ENCODE data around the gene CDC7. TPM values are rescaled to one million over a fixed set of nuclear protein-coding genes. Genes with fewer than 3 reads are reported as not detected.

The CDC7 gene
- total and polyA plus RNA-seq, 2 of the 13 experiments (the other 11 are each of a cell fraction or from before 2014, with no cell fraction given) = 2.5 to 12.6 TPM

GRCh38 chr1:91499346-91499745, 1.3 kb upstream of the CDC7 start (continued):
- no peak for TF ChIP-seq ZNF142 (CRISPR knock-in tag; IDR thresholded peaks at IDR 0.05)
- TF ChIP-seq RNF2 (conservative IDR thresholded peaks at IDR 0.05; ENCODE audit: low read depth) = no peak
- TF ChIP-seq SALL1 (CRISPR knock-in tag; IDR thresholded peaks at IDR 0.05) = no peak
- TF ChIP-seq, protein P1, sequence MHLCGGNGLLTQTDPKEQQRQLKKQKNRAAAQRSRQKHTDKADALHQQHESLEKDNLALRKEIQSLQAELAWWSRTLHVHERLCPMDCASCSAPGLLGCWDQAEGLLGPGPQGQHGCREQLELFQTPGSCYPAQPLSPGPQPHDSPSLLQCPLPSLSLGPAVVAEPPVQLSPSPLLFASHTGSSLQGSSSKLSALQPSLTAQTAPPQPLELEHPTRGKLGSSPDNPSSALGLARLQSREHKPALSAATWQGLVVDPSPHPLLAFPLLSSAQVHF (CRISPR knock-in tag; IDR thresholded peaks at IDR 0.05) = no peak
- TF ChIP-seq, protein P2, sequence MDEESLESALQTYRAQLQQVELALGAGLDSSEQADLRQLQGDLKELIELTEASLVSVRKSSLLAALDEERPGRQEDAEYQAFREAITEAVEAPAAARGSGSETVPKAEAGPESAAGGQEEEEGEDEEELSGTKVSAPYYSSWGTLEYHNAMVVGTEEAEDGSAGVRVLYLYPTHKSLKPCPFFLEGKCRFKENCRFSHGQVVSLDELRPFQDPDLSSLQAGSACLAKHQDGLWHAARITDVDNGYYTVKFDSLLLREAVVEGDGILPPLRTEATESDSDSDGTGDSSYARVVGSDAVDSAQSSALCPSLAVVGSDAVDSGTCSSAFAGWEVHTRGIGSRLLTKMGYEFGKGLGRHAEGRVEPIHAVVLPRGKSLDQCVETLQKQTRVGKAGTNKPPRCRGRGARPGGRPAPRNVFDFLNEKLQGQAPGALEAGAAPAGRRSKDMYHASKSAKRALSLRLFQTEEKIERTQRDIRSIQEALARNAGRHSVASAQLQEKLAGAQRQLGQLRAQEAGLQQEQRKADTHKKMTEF (CRISPR knock-in tag; IDR thresholded peaks at IDR 0.05) = no peak
- TF ChIP-seq ZNF781 (CRISPR knock-in tag; IDR thresholded peaks at IDR 0.05; ENCODE audit: borderline replicate concordance, not compliant biosample characterization) = no peak
- TF ChIP-seq ZBED4 (CRISPR knock-in tag; IDR thresholded peaks at IDR 0.05; ENCODE audit: borderline replicate concordance) = no peak
- TF ChIP-seq ZMYM4 (CRISPR knock-in tag; IDR thresholded peaks at IDR 0.05) = no peak
- peak; percentile 74; the same call in 1 of the 2 replicates for TF ChIP-seq HNRNPL (IDR thresholded peaks at IDR 0.05; ENCODE audit: low read depth, low read length)
- no peak for TF ChIP-seq ZC3H4 (CRISPR knock-in tag; IDR thresholded peaks at IDR 0.05; ENCODE audit: borderline replicate concordance)
- peak; percentile 76; the same call in 1 of the 2 replicates for TF ChIP-seq HNRNPUL1 (IDR thresholded peaks at IDR 0.05; ENCODE audit: low read depth, low read length)
- no peak for TF ChIP-seq TOPORS (CRISPR knock-in tag; IDR thresholded peaks at IDR 0.05)
- TF ChIP-seq, protein P3, sequence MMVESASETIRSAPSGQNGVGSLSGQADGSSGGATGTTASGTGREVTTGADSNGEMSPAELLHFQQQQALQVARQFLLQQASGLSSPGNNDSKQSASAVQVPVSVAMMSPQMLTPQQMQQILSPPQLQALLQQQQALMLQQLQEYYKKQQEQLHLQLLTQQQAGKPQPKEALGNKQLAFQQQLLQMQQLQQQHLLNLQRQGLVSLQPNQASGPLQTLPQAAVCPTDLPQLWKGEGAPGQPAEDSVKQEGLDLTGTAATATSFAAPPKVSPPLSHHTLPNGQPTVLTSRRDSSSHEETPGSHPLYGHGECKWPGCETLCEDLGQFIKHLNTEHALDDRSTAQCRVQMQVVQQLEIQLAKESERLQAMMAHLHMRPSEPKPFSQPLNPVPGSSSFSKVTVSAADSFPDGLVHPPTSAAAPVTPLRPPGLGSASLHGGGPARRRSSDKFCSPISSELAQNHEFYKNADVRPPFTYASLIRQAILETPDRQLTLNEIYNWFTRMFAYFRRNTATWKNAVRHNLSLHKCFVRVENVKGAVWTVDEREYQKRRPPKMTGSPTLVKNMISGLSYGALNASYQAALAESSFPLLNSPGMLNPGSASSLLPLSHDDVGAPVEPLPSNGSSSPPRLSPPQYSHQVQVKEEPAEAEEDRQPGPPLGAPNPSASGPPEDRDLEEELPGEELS (CRISPR knock-in tag; IDR thresholded peaks at IDR 0.05) = no peak
- TF ChIP-seq, protein P4, sequence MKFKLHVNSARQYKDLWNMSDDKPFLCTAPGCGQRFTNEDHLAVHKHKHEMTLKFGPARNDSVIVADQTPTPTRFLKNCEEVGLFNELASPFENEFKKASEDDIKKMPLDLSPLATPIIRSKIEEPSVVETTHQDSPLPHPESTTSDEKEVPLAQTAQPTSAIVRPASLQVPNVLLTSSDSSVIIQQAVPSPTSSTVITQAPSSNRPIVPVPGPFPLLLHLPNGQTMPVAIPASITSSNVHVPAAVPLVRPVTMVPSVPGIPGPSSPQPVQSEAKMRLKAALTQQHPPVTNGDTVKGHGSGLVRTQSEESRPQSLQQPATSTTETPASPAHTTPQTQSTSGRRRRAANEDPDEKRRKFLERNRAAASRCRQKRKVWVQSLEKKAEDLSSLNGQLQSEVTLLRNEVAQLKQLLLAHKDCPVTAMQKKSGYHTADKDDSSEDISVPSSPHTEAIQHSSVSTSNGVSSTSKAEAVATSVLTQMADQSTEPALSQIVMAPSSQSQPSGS (CRISPR knock-in tag; IDR thresholded peaks at IDR 0.05) = no peak

Data from HepG2 (cell line).